Measurements from ENCODE around the gene LPGAT1.

GRCh38 chr1:211783897-211784296 is 46.7 kb downstream of the LPGAT1 start:
- TF ChIP-seq CTCF (IDR thresholded peaks at IDR 0.05) (no peak), POLR2A (IDR thresholded peaks at IDR 0.05) (no peak)
